HUDEP-2 (cell line): ENCODE measurements around the gene PRKCE.

Experiments
- DNase-seq, 76 experiments: peaks; one replicate each; lab custom pipeline; 2025; ENCODE audit not compliant: unreplicated experiment in 76 of 76; lab: John Stamatoyannopoulos, UW

The PRKCE gene

GRCh38 chr2:46226620-46227019, 575.1 kb downstream of the PRKCE start:
- DNase-seq: no peak

GRCh38 chr2:46227022-46227421, 575.5 kb downstream of the PRKCE start:
- no peak for DNase-seq

DNA sequence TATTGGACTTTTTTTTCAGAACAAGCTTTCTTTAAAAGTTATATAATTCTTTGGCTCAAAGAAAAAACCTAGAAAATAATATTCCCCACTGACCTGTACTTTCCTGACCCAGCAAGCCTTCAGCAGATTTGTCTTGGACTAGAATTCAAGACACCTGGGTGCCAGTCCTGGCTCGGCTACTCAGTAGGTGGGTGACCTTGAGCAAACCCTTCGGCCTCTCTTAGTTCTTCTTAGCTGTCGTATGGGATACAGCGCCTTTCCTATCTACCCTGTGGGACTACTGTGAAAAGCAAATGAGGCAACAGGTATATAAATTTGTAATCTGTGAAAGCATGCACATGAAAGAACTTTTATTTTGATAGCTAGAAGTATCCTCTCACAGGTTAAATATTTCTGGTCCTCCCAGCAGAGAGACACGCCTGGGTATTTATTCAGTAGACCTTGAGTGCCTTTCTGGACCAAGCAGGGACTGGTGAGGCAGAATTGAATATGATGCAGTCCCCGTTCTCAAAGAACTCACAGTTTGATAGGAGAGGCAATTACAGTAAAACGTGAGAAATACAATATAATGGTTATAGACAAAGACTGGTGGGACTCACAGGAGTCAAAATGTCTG, 576.3 kb downstream of the PRKCE start:
- no peak for DNase-seq

GRCh38 chr2:46229134-46230063, 577.9 kb downstream of the PRKCE start:
- DNase-seq: no peak

DNA sequence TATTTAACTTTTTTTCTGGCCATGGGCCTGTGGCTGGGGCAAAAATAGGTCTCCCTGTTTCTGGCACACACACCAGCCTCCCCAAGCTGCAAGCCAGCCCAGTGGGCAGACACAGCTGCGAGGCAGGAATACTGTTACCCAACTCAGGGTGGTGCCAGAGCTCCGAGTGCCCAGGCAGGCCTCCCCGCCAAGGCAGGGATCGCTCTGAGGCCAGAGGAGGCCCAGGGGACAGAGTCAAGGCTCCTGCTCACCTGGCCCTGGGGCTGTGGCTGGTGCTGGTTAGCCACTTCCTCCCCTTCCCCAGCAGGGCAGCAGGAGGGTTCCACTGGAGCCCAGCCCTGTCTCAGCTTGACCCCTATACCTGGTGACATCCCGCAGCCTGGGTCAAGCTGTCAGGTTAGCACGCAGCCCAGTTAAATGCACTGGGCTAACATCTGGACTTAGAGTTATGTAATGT, 578.7 kb downstream of the PRKCE start:
- DNase-seq: peak in 8 of 76 experiments; percentile 5 to 34 (median 14)

GRCh38 chr2:46230677-46231425, 579.4 kb downstream of the PRKCE start:
- DNase-seq: no peak

GRCh38 chr2:46231721-46232120, 580.2 kb downstream of the PRKCE start:
- no peak for DNase-seq

GRCh38 chr2:46232860-46233259, 581.4 kb downstream of the PRKCE start:
- DNase-seq: no peak

- no peak for DNase-seq
These were observed 584.8 kb downstream of the PRKCE start for GRCh38 chr2:46236006-46236875.

DNA sequence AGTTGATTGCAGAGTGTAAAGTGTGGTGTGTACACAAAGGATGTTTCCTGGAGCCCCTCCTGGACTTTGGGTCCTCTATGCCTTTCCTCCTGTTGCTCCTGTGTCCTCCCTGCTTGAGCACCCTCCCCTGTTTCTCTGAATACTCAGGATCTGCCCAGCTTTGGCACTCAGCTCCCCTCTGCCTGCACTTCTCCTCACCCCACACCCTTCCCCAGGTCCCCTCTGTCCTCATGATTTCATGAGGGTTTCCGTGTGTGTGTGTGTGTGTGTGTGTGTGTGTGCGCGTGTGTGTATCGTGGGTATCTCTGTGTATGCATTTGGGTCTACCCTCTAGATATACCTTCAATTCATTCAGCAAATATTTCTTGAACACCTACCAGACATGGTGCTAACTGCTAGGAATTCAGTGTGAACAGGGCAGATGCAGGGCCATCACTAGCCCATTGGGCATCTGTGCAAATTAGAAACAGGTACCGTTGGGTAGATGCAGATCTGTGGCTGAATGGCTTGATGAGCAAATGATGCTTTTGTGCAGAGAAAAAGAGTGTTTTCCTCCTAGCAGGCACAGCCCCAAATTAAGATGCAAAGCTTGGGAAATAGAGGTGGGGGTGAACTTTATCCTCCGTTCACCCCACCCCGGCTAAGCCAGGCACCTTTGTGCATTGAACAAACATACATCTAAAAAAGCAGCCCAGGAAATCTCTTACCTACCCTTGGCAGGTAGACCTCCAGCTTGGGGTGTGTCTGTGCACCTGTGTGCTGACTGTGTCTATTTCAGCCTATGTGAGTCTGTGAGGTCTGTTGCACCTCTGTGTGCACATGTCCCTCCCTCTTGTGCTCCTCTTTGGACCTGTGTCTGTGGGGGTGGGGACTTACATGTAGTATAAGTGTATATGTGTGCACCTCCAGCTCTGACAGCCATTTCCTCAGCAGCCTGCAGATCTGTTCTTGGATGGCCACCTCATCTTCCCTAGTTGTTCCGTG, 585.7 kb downstream of the PRKCE start:
- no peak for DNase-seq
